Fibroblast of skin of right biceps (primary cell): ENCODE measurements around the gene YARS1.

Experiments used
- DNase-seq: peaks from one replicate; pipeline ENCODE4 v3.0.0-alpha.2; 2013

Gene YARS1

DNA sequence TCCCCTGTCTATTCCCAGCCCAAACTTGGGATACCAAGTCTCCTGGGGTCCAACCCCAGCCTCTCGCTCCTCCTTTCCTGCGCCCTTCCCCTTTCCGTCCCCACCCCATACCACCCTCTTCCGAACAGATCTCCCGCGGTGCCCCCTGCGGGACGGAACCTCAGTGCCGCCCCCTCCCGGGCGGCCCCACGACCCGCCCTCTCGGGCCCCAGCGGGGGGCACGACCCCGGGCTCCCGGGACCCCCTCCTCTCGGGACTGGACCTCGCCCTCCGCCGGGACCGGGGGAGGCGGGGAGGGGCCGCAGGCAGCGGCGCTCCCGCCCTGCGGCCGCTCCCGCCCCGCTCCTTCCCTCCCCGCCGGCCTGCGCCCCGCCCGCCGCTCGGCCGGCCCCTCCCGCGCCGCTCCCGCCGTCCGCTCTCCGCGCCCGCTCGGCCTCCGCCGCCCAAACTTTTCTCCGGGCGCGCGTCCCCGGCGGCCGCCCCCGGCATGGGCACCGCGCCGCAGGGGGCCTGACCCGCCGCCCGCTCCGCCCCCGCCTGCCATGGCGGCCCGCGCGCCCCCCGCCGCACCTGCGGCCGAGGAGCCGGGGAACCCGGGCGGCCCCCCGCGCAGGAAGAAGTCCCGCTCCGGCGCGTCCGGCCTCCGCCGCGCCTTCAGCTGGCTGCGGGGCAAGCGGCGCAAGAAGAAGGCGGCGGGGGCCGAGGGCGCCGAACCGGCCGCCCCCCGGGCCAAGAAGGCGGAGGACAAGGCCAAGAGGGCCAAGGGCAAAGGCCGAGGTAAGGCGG is 75.6 kb downstream of the YARS1 start:
- peak; percentile 30 for DNase-seq

DNA sequence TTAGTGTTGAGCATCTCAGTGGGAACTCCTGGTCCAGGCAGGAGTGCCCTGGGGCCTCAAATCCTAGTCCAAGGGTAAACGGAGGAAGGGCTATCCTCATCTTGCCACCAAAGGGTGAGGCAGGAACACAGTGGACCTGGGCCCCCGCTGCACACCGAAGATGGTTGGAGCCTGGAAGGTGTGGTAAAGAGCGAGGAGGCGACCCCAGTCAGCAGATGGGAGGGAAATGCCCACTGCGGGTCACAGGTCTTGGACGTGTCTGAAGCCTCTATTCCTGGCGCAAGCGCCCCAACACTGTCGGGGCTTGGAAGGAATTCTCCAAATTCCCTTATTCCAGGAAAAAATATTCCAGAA is 76.1 kb downstream of the YARS1 start:
- no peak for DNase-seq

DNA sequence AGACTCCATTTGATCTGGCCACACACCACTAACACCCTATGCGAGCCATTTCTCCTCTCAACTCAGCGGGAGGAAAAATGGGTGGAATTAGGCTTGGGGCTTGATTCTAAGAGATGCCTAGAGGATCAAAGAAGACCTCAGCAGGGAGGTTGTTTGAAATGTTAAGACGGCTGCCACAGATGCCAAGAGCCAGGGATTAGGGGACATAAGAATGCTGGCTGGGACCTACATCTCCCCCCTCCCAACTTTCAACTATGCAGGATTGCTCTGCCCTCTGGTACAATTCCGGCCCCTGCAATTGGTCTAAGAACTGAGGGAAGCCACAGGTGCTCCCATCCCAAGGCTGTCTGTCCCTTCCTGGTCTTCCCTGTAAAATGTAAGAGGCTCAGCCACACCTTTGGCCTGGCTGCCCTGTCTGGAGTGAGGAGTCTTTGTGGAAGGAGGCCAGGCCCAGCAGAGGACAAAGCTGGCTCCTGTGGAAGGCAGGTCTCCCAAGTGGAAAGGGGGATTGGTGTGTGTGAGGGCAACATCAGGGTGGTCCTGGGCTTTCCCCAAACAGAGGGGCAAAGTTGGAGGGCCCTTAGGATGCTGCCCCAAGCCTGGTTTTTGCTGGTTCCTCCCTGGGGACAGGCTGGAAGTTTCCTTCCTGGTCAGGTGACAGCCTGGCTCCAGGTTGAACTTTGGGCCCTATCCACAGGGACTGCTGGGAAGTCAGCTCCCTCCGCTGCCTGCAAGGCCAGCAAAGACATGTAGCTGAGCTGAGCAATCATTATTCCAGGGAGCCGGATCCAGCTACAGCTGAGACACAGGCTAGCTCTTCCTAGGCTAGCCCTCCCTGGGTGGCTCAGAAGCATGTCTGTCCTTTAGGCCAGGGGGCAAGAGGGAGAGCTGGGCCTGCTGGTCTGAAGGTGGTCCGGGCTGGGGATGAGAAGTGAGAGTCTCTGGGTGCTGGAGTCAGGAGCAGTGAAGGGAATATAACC is 80.1 kb downstream of the YARS1 start:
- DNase-seq: no peak

DNA sequence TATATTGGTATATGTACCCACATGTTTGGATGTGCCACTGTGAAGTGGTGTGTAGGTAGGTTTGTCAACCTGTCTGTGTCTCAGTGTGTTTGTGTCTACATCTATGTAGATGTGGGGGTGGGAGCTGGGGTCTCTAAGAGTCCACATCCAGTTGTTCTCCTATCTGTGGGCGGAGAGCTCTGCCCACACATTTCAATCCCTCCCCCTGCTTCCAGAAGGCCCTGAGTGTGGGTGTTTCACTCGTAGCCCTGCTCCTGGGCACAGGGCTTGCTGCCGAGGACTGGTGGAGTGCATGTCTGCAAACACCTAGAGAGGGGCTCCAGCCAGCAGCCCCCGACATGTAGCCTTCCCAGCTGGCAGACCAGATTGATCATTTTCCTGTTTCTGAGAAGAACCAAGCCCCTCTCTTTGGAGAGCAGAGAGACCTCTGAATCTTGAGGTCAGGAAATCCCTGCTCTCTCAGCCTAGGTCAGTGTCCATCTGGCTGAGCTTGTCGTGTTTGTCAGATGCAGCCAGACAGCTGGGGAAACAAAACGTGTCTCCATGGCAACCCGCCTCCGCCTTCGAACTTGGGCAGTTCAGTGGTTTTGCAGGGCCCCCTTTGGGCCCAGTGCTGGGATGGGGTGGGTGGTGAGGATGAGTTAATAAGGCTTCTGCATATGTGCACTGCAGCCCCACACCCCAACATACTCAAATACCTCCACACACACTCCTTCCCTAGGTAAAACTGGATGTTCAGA is 83.4 kb downstream of the YARS1 start:
- no peak for DNase-seq

DNA sequence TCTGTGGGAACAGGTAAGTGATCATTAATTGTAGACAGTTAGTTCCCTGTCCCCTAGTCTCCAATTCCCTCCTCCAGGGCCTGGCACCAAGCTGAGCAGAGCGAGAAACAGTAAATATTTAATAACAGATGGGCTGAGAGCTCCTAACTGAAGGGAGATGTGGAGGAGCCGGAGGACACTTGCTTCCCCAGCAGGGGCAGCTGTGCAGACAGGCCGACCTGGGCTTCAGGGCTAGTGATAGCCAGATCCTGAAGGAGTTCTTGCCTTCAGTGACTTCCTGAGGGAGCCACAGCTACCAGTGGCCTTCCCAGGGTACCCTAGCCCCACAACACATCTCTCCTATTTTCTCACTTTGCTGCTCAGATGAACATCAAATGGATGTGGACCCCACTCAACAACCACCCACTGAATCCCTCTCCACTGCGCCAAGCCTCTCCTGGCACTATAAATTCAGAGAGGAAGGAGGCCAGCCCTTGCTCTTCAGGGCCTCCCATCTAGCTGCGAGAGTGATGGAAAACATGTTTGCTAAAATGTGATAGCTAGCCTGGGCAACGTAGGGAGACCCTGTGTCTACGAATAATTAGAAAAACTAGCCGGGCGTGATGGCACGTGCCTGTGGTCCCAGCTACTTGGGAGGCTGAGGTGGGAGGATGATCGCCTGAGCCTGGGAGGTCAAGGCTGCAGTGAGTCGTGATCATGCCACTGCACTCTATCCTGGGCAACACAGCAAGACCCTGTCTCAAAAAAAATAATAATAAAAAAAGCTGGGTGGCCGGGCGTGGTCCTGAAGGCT is 87.7 kb downstream of the YARS1 start:
- no peak for DNase-seq

DNA sequence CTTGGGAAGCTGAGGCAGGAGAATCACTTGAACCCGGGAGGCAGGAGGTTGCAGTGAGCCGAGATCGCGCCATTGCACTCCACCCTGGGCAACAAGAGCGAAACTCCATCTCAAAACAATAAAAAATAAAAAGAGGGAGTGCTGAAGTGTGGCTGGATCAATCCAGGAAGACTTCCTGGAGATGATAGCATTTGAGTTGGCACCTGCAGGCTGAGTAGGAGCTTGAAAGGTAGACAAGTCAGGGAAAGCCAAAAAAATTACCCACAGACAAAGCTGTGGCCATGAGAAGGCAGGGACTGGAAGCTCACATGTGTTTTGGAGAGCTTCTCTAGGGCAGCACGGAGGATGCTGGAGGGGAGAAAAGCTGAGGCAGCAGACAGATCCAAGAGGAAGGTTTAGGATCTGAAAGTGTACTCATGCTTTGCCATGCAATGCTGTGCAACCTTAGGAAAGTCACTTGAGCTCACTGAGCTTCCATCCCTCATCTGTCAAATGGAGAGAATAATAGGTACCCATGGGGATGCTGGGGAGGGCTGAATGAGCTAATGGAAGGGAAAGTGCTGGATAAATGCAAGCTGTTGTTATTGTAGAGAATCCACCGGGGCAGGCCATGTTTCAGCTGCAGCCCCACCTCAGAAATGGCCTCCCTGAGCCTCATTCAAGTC is 88.6 kb downstream of the YARS1 start:
- DNase-seq: no peak

DNA sequence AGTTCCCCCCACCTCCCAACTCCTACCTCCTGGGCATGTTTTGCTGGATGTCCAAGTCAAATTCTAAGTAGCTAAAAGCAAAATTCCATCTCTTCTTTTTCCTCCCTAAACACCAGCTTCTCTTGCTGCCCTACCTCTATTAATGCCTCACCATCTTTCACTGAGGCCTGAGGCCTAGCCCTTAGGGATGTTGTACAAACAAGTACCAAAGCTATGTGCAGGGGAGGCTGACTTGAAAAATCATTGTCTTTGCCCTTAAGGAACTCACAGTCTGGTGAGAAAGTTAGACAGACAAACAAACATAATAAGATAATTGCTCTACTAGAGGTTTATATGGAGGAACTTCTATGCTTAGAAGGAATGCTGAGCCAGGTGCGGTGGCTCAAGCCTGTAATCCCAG is 89.3 kb downstream of the YARS1 start:
- DNase-seq: no peak

DNA sequence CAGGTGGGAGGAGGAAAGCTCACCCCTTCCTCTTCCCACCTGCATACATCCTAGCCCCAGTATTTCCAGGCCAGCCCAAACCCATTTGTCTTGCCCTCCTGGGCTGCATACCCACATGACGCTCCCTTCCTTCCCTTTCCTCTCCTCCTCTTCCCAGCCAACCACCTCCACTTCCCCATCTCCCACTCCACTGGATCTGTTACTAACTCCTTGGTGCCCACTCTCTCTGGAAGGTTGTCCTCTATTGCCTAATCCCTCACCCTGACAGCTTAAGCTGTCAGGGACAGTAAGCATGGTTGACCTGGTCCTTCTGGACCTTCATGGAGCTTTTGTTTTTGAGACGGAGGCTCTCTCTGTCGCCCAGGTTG is 91.6 kb downstream of the YARS1 start:
- DNase-seq: no peak
